GM23338 (cell line): ENCODE measurements around the gene SLC7A5. TPM values are rescaled to one million over a fixed set of nuclear protein-coding genes. Genes with fewer than 3 reads are reported as not detected.

Experiments
- ATAC-seq: fragments of 200-7000 bp; cut with Tn5 transposase; 3 replicates; pipeline ENCODE4 v1.9.1; 2020
- DNase-seq: peaks from one replicate; pipeline ENCODE4 v3.0.0-alpha.2; 2015; ENCODE audit warnings: low spot score
- H2AFZ ChIP-seq: fragments of 200-600 bp; sonication (generic); 2 replicates; pipeline ENCODE4 v1.8.0; 2016; ENCODE audit warnings: antibody characterized with exemption, mild to moderate bottlenecking, moderate library complexity
- H3F3A ChIP-seq: fragments of 200-600 bp; sonication (generic); replicated peaks from 2 replicates; pipeline ENCODE4 v1.8.0; 2017; ENCODE audit warnings: antibody characterized with exemption, mixed run types, low read depth
- H3K27ac ChIP-seq: fragments of 200-600 bp; sonication (generic); 2 replicates; pipeline ENCODE4 v1.6.1; 2016; ENCODE audit warnings: low read depth
- H3K27me3 ChIP-seq: fragments of 200-600 bp; sonication (generic); 2 replicates; pipeline ENCODE4 v1.8.0; 2016; ENCODE audit warnings: mild to moderate bottlenecking, mixed run types, moderate library complexity; ENCODE audit not compliant: insufficient read depth
- H3K36me3 ChIP-seq: fragments of 200-600 bp; sonication (generic); 2 replicates; pipeline ENCODE4 v1.8.0; 2016; ENCODE audit warnings: mild to moderate bottlenecking; ENCODE audit not compliant: insufficient read depth
- H3K4me1 ChIP-seq: fragments of 200-600 bp; sonication (generic); 2 replicates; pipeline ENCODE4 v1.8.0; 2016; ENCODE audit warnings: mild to moderate bottlenecking, moderate library complexity; ENCODE audit not compliant: insufficient read depth
- H3K4me2 ChIP-seq: fragments of 200-600 bp; sonication (generic); 2 replicates; pipeline ENCODE4 v1.7.1; 2017; ENCODE audit warnings: mixed run types
- H3K4me3 ChIP-seq: fragments of 200-600 bp; sonication (generic); 2 replicates; pipeline ENCODE4 v1.6.1; 2016; ENCODE audit warnings: mixed run types
- H3K79me2 ChIP-seq: fragments of 200-600 bp; sonication (generic); replicated peaks from 2 replicates; pipeline ENCODE4 v1.8.0; 2017; ENCODE audit warnings: mild to moderate bottlenecking; ENCODE audit not compliant: insufficient read depth
- H3K9me2 ChIP-seq: fragments of 200-600 bp; sonication (generic); 2 replicates; pipeline ENCODE4 v1.8.0; 2017; ENCODE audit not compliant: insufficient read depth
- H4K20me1 ChIP-seq: fragments of 200-600 bp; sonication (generic); replicated peaks from 2 replicates; pipeline ENCODE4 v1.8.0; 2017; ENCODE audit warnings: mild to moderate bottlenecking; ENCODE audit not compliant: insufficient read depth
- H3K27ac Mint-ChIP-seq: 2 replicates; pipeline ENCODE4 v1.8.0; 2020; ENCODE audit warnings: inconsistent platforms, mild to moderate bottlenecking, moderate library complexity, mixed read lengths
- H3K27me3 Mint-ChIP-seq: 3 replicates; pipeline ENCODE4 v1.8.0; 2022; ENCODE audit warnings: low read depth, mild to moderate bottlenecking, moderate library complexity, mixed read lengths, inconsistent platforms; ENCODE audit not compliant: insufficient read depth, poor library complexity
- H3K36me3 Mint-ChIP-seq: 3 replicates; pipeline ENCODE4 v1.8.0; 2021; ENCODE audit warnings: low read depth, mild to moderate bottlenecking, inconsistent platforms, moderate library complexity, mixed read lengths
- H3K4me1 Mint-ChIP-seq: 3 replicates; pipeline ENCODE4 v1.8.0; 2020; ENCODE audit warnings: mild to moderate bottlenecking, inconsistent platforms, mixed read lengths
- H3K4me3 Mint-ChIP-seq: 3 replicates; pipeline ENCODE4 v1.8.0; 2021; ENCODE audit warnings: moderate library complexity, mild to moderate bottlenecking, inconsistent platforms, mixed read lengths
- H3K9me3 Mint-ChIP-seq: 3 replicates; pipeline ENCODE4 v1.8.0; 2020; ENCODE audit warnings: moderate library complexity, mild to moderate bottlenecking, inconsistent platforms, mixed read lengths
- CTCF ChIP-seq, 2 experiments: fragments of 200-600 bp in 1 of 2; sonication (generic) in 1 of 2; conservative IDR thresholded peaks; 2 replicates each; pipeline versions ENCODE4 v1.5.1 to v1.6.1; 2016 to 2017; ENCODE audit warnings: antibody characterized with exemption in 2 of 2, low read depth in 2 of 2, mild to moderate bottlenecking in 2 of 2, moderate library complexity in 1 of 2
- EZH2 ChIP-seq: fragments of 200-600 bp; sonication (generic); IDR thresholded peaks from one replicate; pipeline ENCODE4 v1.8.0; 2017; ENCODE audit warnings: antibody characterized with exemption, mild to moderate bottlenecking, low read depth; ENCODE audit not compliant: unreplicated experiment
- JUNB ChIP-seq: IDR thresholded peaks from one replicate; pipeline ENCODE4 v1.6.1; 2016; ENCODE audit warnings: antibody characterized with exemption; ENCODE audit not compliant: unreplicated experiment
- ZNF462 ChIP-seq: fragments of 250-450 bp; sonication (Bioruptor Pico); IDR thresholded peaks from 2 replicates; pipeline ENCODE4 v1.5.0; 2020; ENCODE audit warnings: mild to moderate bottlenecking, moderate library complexity
- polyA plus RNA-seq: library from polyadenylated mRNA; unstranded; fragments of >200 nt; fragmentation: Nextera tagmentation; extraction: Ambion mirVana; gene quantifications from 2 replicates; pipeline ENCODE4 v1.2.1, GENCODE V29; 2016
- total RNA-seq: library from RNA; depleted of rRNA; stranded (reverse); fragments of >200 nt; shearing (Covaris generic); gene quantifications from 2 replicates; pipeline ENCODE4 v1.2.3, GENCODE V29; 2014

Gene SLC7A5
- total and polyA plus RNA-seq, 2 experiments from 2014 or later, result 107 to 386 TPM

- TF ChIP-seq ZNF462 (CRISPR knock-in tag), result no peak
- no peak for TF ChIP-seq JUNB
Measured at GRCh38 chr16:87841340-87842208, 27.7 kb downstream of the SLC7A5 start (continued).

- Mint-ChIP-seq H3K4me1 (peaks cover 19% of the 10 kb centered on the region), H3K27me3 (peaks cover 11% of the 10 kb centered on the region), H3K9me3 (no peaks in the 10 kb centered on the region), H3K27ac (no peak overlapping the region), H3K36me3 (peaks cover 68% of the 10 kb centered on the region), H3K4me3 (no peak overlapping the region)
- Histone ChIP-seq H3K4me1 (no peaks in the 10 kb centered on the region; the same call in 1 of the 2 replicates), H3K4me3 (no peak overlapping the region), H3K4me2 (no peak overlapping the region), H3K9me2 (no peaks in the 10 kb centered on the region), H4K20me1 (peaks cover 20% of the 10 kb centered on the region), H3K27ac (peak overlapping the region; percentile 72; the same call in 1 of the 2 replicates), H3K27me3 (no peaks in the 10 kb centered on the region), H3K36me3 (peaks cover 31% of the 10 kb centered on the region), H3F3A (peaks cover 9% of the 10 kb centered on the region; the same call in 1 of the 2 replicates), H2AFZ (no peak overlapping the region), H3K79me2 (peaks cover 43% of the 10 kb centered on the region)
- 0 out of 3 replicates have a peak, but pooled peaks have one; percentile 4 for ATAC-seq
- no peak for DNase-seq
- TF ChIP-seq EZH2 (no peak), CTCF (conservative IDR thresholded peaks at IDR 0.05; ENCODE audit: low read depth in 2 of 2) (peak; percentile 14 to 44; a peak in 3 of 4 replicates), ZNF462 (CRISPR knock-in tag) (no peak)
Measured at GRCh38 chr16:87840271-87840978, 28.9 kb downstream of the SLC7A5 start.
